Endothelial cell (in vitro differentiated cells): Measurements from ENCODE around the gene IFITM5. TPM values are rescaled to one million over a fixed set of nuclear protein-coding genes. Genes with fewer than 3 reads are reported as not detected.
"Not testable (repeated sequence)": the region's sequence is repeated elsewhere in the genome, so short reads cannot be mapped to it uniquely, and the experiment has no call there.

Experiments
- DNase-seq: peaks from one replicate; pipeline ENCODE4 v3.0.0; 2021; ENCODE audit warnings: low spot score
- H3K27ac Mint-ChIP-seq: one replicate; pipeline ENCODE4 v1.8.0; 2021; ENCODE audit warnings: mixed read lengths, inconsistent platforms; ENCODE audit not compliant: unreplicated experiment
- H3K27me3 Mint-ChIP-seq: one replicate; pipeline ENCODE4 v1.8.0; 2021; ENCODE audit warnings: mild to moderate bottlenecking, moderate library complexity, mixed read lengths, inconsistent platforms; ENCODE audit not compliant: unreplicated experiment
- H3K36me3 Mint-ChIP-seq: one replicate; pipeline ENCODE4 v1.8.0; 2021; ENCODE audit warnings: mild to moderate bottlenecking, low read depth, mixed read lengths, inconsistent platforms; ENCODE audit not compliant: unreplicated experiment
- H3K4me1 Mint-ChIP-seq: one replicate; pipeline ENCODE4 v1.8.0; 2021; ENCODE audit warnings: mild to moderate bottlenecking, mixed read lengths, inconsistent platforms; ENCODE audit not compliant: unreplicated experiment
- H3K4me3 Mint-ChIP-seq: one replicate; pipeline ENCODE4 v1.8.0; 2021; ENCODE audit warnings: mild to moderate bottlenecking, mixed read lengths, inconsistent platforms; ENCODE audit not compliant: unreplicated experiment
- H3K9me3 Mint-ChIP-seq: one replicate; pipeline ENCODE4 v1.8.0; 2021; ENCODE audit warnings: mixed read lengths, inconsistent platforms; ENCODE audit not compliant: unreplicated experiment
- CTCF ChIP-seq: fragments of 200-600 bp; sonication (generic); IDR thresholded peaks from one replicate; pipeline ENCODE4 v1.5.0; 2021; ENCODE audit warnings: antibody characterized with exemption; ENCODE audit not compliant: unreplicated experiment
- total RNA-seq: library from RNA; stranded (reverse); fragmentation: NEBNext Ultra II Directional; extraction: Animal tissue kit (Norgen Biotek cat#: 25700); gene quantifications from one replicate; pipeline ENCODE4 v1.2.1, GENCODE V29; 2021; ENCODE audit not compliant: unreplicated experiment

Gene IFITM5
- total RNA-seq, 1 donor from 2014 or later, result not detected

- no peak for DNase-seq
- peak overlapping the region; percentile 86 for H3K4me3 Mint-ChIP-seq
- no peaks in the 10 kb centered on the region for H3K4me1 Mint-ChIP-seq
- H3K27me3 Mint-ChIP-seq, result peaks cover 17% of the 10 kb centered on the region
- no peak for TF ChIP-seq CTCF
- H3K27ac Mint-ChIP-seq, result no peak overlapping the region
- H3K9me3 Mint-ChIP-seq, result peaks cover 4% of the 10 kb centered on the region
- H3K36me3 Mint-ChIP-seq, result peaks cover 5% of the 10 kb centered on the region
Measured at GRCh38 chr11:287821-288477, 11.4 kb downstream of the IFITM5 start.

GRCh38 chr11:286977-287820 lies 12.1 kb downstream of the IFITM5 start:
- H3K27ac Mint-ChIP-seq, H3K36me3 Mint-ChIP-seq, DNase-seq, H3K9me3 Mint-ChIP-seq, H3K4me1 Mint-ChIP-seq: not testable (repeated sequence)
- peak overlapping the region; percentile 39 for H3K4me3 Mint-ChIP-seq
- peaks cover 22% of the 10 kb centered on the region for H3K27me3 Mint-ChIP-seq

GRCh38 chr11:285894-286220 lies 13.5 kb downstream of the IFITM5 start:
- no peak for TF ChIP-seq CTCF
- Mint-ChIP-seq H3K9me3 (peaks cover 4% of the 10 kb centered on the region), H3K4me3 (no peak overlapping the region), H3K4me1 (no peaks in the 10 kb centered on the region), H3K27ac (no peak overlapping the region), H3K36me3 (peaks cover 5% of the 10 kb centered on the region), H3K27me3 (peaks cover 31% of the 10 kb centered on the region)
- no peak for DNase-seq

GRCh38 chr11:285021-285893 lies 14.1 kb downstream of the IFITM5 start:
- no peaks in the 10 kb centered on the region for H3K4me1 Mint-ChIP-seq
- H3K27me3 Mint-ChIP-seq, result peaks cover 33% of the 10 kb centered on the region
- H3K36me3 Mint-ChIP-seq, result peaks cover 5% of the 10 kb centered on the region
- no peak overlapping the region for H3K27ac Mint-ChIP-seq
- DNase-seq, result no peak
- H3K9me3 Mint-ChIP-seq, result peaks cover 4% of the 10 kb centered on the region
- no peak overlapping the region for H3K4me3 Mint-ChIP-seq
- TF ChIP-seq CTCF, result no peak
